Activated gamma-delta T cell (primary cell): ENCODE data around the gene TPSD1.

Experiments used
- DNase-seq: peaks from one replicate; lab custom pipeline; 2025; lab: John Stamatoyannopoulos, UW

TPSD1 gene

DNA sequence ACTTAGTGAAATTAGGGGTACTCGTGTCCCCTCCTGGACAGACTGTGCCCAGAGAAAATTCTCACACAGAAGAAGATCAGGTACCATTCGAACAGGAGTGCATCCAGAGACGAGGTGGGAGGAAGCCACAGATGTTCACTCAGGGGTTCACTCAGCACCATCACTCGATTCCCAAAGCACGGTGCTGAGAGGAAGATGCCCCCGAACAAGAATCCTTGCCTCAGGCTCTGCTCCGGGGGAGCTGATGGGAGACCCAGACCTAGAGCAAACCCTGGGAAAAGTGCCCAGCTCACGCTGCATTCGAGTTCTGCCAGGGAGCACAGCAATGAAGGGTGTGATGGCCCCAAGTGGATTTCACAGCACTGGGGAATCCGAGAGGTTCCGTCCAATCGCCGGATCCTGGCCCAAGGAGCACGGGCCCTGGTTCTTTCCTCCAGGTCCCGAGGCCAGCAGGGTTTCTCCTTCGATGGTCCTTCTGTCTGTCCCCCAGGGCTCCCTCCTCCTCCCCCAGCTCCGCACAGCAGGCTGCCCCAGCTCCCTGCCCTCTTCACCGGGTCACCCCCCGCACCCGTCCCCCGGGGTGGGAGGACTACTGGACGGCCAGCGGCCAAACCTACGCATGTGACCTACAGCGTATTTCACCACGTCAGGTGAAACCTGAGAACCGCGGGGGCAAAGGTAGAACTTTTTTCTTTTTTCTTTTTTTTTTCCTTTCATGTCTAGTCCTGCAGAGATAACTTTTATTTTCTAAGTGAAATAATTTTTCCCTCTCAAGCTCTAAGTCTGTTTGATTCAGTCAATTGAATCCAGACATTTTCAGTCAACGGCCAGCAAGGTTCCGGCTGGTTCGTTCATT, 43.4 kb downstream of the TPSD1 start:
- no peak for DNase-seq

DNA sequence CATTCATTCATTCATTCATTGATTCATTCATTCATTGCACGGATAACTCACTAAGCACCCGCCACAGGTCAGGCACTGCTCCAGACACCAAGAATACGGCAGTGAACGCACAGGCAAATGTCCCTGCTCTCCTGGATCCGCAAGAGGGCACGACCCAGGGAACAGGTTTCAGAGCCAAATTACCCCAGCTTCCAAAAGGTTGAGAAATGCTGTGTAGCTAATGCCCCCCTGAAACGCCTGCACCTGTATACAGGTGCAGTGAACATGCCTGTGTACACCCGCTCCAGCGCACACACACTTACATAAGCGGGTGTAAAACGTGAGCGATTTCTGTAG, 44.0 kb downstream of the TPSD1 start:
- DNase-seq = no peak

DNA sequence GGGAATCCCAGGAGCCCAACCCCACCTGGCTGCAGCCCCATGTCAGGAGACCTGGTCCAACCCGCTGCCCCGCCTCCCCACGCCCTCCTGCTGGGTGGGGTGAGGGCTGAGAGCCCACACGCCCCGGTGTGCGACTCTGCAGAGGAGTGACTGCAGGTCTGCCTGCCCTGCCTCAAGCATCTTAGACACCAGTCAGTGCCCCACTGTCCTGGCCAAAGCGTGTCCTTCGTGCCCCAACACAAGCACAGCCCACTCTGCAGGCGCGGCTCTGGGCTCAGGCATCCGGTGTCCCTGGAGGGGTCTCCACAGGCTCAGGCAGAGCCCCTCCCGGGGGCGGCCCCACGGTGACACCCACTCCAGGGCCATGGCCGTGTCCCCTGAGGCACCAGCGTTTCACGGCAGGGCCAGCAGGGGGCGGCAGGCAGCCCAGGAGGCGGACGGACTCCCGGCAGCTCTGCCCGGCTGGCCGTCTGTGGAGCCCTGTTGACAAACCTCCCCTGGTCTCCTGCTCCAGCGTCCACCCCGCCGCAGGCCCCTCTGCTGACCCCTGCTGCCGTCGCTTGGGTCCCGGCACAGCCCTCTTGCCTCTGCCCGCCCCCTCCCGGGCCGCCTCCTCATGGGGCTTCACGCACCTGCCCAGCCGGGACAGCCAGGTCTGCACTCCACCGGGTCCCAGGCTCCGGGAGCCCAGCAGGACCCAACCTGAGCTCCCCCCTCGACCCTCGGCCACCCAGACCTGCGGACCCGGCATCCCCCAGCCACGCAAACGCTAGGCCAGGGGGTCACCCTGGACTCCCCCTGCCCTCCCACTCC, 45.0 kb downstream of the TPSD1 start:
- peak; percentile 52 for DNase-seq

DNA sequence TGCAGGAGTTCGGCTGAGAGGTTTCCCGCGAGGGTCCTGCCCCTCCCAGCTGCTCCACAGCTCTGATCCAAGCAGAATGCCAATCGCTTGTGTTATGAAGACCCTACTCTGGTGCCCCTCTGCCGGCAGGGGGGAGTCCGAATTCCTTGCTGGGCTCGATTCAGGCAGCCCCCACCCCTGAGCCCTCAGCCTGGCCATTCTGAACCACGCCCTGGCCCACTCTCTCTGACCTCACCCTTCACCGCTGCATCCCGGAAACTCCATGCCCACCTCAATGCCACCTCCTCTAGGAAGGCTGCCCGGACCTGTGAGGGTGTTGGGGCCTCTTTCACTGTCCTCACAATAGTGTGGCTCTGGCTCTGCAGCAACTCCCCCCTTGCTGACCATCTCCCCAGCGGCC, 45.7 kb downstream of the TPSD1 start:
- no peak for DNase-seq

DNA sequence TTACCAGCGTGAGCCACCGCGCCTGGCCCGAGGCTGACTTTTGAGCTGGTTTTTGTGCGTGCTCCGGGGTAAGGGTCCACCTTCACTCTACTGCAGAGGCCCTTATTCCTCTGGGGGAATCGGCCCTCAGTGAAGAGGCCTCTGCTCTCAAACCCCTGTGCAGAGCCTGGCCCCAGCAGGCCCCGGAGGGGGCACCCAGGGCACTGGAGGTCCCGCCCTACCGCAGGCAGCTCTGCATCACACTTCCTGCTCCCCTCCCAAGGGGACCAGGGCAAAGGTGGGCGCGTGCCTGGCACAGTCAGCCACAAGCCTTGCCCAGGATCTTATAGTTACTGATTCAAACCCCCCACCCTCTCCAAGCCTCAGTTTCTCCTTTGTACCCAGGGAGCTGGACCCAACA, 50.0 kb downstream of the TPSD1 start:
- DNase-seq = no peak

DNA sequence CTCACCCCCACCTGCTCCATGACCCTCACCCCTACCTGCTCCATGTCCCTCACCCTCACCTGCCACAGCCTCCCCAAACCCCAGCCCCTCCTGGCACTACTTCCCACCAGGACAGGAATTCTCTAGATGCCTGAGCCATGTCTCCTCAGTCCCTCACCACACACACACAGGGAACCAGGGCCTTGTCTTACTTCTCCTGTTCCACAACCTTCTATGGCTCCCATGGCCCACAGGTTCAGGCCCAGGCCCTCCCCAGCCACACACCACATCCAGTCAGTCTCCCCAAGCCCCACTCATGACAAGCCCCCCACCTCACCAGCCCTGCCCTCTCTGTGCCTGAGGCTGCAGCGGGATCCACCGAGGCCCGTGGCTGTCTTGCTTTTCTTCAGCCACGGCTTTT, 50.5 kb downstream of the TPSD1 start:
- DNase-seq = no peak

DNA sequence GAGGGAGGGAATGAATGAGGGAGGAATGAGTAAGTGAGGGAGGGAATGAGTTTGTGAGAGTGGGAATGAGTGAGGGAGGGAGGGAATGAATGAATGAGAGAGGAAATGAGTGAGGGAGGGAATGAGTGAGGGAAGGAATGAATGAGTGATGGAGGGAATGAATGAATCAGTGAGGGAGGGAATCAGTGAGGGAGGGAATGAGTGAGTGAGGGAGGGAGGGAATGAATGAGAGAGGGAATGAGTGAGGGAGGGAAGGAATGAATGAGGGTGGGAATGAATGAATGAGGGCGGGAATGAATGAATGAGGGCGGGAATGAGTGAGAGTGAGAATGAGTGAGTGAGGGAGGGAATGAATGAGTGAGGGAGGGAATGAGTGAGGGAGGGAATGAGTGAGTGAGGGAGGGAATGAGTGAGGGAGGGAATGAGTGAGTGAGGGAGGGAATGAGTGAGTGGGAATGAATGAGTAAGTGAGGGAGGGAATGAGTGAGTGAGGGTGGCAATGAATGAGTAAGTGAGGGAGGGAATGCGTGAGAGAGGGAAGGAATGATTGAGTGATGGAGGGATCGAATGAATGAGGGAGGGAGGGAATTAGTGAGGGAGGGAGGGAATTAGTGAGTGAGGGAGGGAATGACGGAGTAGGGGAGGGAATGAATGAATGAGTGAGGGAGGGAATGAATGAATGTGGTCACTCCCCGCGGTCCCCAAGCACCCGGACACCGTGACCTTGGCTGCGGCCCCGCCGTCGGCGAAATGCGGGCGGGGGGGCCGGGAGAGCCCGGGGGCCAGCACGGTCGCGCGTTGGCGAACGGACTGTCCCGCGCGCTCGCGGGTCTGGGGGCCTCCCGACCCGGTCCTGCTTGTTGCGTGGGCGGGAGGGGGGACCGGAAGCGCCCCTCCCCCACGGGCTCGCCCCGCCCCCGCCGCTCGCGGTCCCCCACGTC, 52.4 kb downstream of the TPSD1 start:
- no peak for DNase-seq
